B cell (primary cell): ENCODE results near the gene PYGO2. TPM values are rescaled to one million over a fixed set of nuclear protein-coding genes. Genes with fewer than 3 reads are reported as not detected.

ENCODE experiments used
- ATAC-seq: fragments of 200-7000 bp; cut with Tn5 transposase; one replicate; pipeline ENCODE4 v1.10.0; 2021; ENCODE audit warnings: low read depth, mild to moderate bottlenecking, moderate number of reproducible peaks, moderate library complexity
- CTCF ChIA-PET: fragments of 350-600 bp; sonication (Branson Sonifier 250); formaldehyde crosslinking; loops from one replicate; lab custom pipeline; 2021; ENCODE audit warnings: antibody characterized with exemption, inconsistent platforms; lab: Charles Lee
- POLR2A ChIA-PET: fragments of 350-600 bp; sonication (Branson Sonifier 250); formaldehyde crosslinking; loops from one replicate; lab custom pipeline; 2021; ENCODE audit warnings: antibody characterized with exemption; lab: Charles Lee
- DNase-seq: peaks from one replicate; pipeline ENCODE4 v3.0.0; 2013
- H2AFZ ChIP-seq: 2 replicates; pipeline ENCODE4 v1.6.1; 2012; ENCODE audit warnings: mild to moderate bottlenecking, low read depth, low read length; ENCODE audit not compliant: insufficient read depth, poor library complexity, severe bottlenecking
- H3K27ac ChIP-seq, 2 donors: 1 replicate in 1 of 2; 2 replicates in 1 of 2; pipeline ENCODE4 v1.5.1; 2012 to 2013; ENCODE audit warnings: low read length in 2 of 2, mild to moderate bottlenecking in 2 of 2, moderate library complexity in 1 of 2
- H3K27me3 ChIP-seq, 4 experiments: fragments of 200-600 bp in 1 of 4; sonication (generic) in 1 of 4; replicated peaks in 1 of 4; 1 replicate in 2 of 4; 2 replicates in 2 of 4; pipeline versions ENCODE4 v1.6.1 to v1.7.0; 2013 to 2016; ENCODE audit warnings: low read length in 3 of 4, mild to moderate bottlenecking in 2 of 4, mixed read lengths in 1 of 4, moderate library complexity in 1 of 4; ENCODE audit not compliant: insufficient read depth in 4 of 4, control insufficient read depth in 3 of 4; ENCODE audit errors: control extremely low read depth in 1 of 4
- H3K36me3 ChIP-seq, 2 experiments: replicated peaks in 1 of 2; 1 replicate in 1 of 2; 2 replicates in 1 of 2; pipeline versions ENCODE4 v1.6.1 to v1.7.1; 2013; ENCODE audit warnings: low read length in 1 of 2; ENCODE audit not compliant: insufficient read depth in 2 of 2, control insufficient read depth in 1 of 2; ENCODE audit errors: control extremely low read depth in 1 of 2, extremely low read depth in 1 of 2
- H3K4me1 ChIP-seq, 2 donors: fragments of 200-600 bp in 1 of 2; sonication (generic) in 1 of 2; 1 replicate in 1 of 2; 2 replicates in 1 of 2; pipeline versions ENCODE4 v1.5.1 to v1.6.1; 2013 to 2017; ENCODE audit warnings: low read length in 2 of 2; ENCODE audit not compliant: control insufficient read depth in 2 of 2, insufficient read depth in 2 of 2
- H3K4me2 ChIP-seq: replicated peaks from 2 replicates; pipeline ENCODE3; 2012; ENCODE audit warnings: mild to moderate bottlenecking, low read depth, low read length; ENCODE audit not compliant: poor library complexity, severe bottlenecking
- H3K4me3 ChIP-seq, 5 experiments: fragments of 200-600 bp in 1 of 5; sonication (generic) in 1 of 5; 1 replicate in 3 of 5; 2 replicates in 2 of 5; pipeline versions ENCODE4 v1.5.1 to v1.7.0; 2011 to 2016; ENCODE audit warnings: low read length in 4 of 5, mild to moderate bottlenecking in 4 of 5, low read depth in 2 of 5, control low read depth in 1 of 5, moderate library complexity in 1 of 5; ENCODE audit not compliant: insufficient read depth in 1 of 5; ENCODE audit errors: control extremely low read depth in 1 of 5, extremely low read depth in 1 of 5
- H3K79me2 ChIP-seq: fragments of 200-600 bp; sonication (generic); one replicate; pipeline ENCODE4 v1.6.0; 2016; ENCODE audit warnings: low read length; ENCODE audit not compliant: control insufficient read depth, insufficient read depth
- H3K9ac ChIP-seq: fragments of 200-600 bp; sonication (generic); 2 replicates; pipeline ENCODE4 v1.6.1; 2017; ENCODE audit warnings: mild to moderate bottlenecking, low read length, moderate library complexity
- H3K9me3 ChIP-seq, 3 donors: one replicate each; pipeline versions ENCODE4 v1.6.1 to v1.7.1; 2013; ENCODE audit warnings: low read length in 2 of 3; ENCODE audit not compliant: control insufficient read depth in 2 of 3, insufficient read depth in 1 of 3; ENCODE audit errors: control extremely low read depth in 1 of 3
- H4K20me1 ChIP-seq: 2 replicates; pipeline ENCODE4 v1.6.0; 2012; ENCODE audit warnings: mild to moderate bottlenecking, low read length; ENCODE audit not compliant: insufficient read depth, control insufficient read depth, poor library complexity, severe bottlenecking
- H3K27ac Mint-ChIP-seq: one replicate; pipeline ENCODE4 v1.8.0; 2021; ENCODE audit warnings: mixed read lengths
- H3K27me3 Mint-ChIP-seq: one replicate; pipeline ENCODE4 v1.8.0; 2021; ENCODE audit warnings: mixed read lengths
- H3K4me1 Mint-ChIP-seq: one replicate; pipeline ENCODE4 v1.8.0; 2021; ENCODE audit warnings: mixed read lengths
- H3K4me3 Mint-ChIP-seq: one replicate; pipeline ENCODE4 v1.8.0; 2021; ENCODE audit warnings: mixed read lengths
- H3K9me3 Mint-ChIP-seq: one replicate; pipeline ENCODE4 v1.8.0; 2022; ENCODE audit warnings: mixed read lengths; ENCODE audit not compliant: insufficient read depth
- CTCF ChIP-seq: fragments of 200-600 bp; IDR thresholded peaks from one replicate; pipeline ENCODE4 v1.8.0; 2022; ENCODE audit warnings: antibody characterized with exemption, mild to moderate bottlenecking
- EZH2 ChIP-seq: IDR thresholded peaks from 2 replicates; pipeline ENCODE4 v1.6.1; 2012; ENCODE audit warnings: borderline replicate concordance, low read depth, mild to moderate bottlenecking, moderate library complexity, low read length; ENCODE audit not compliant: insufficient read depth, poor library complexity, severe bottlenecking
- WGBS: methylation state at CpG from one replicate; pipeline ENCODE4 v1.1.5; 2013; ENCODE audit warnings: missing lambda C conversion rate; ENCODE audit not compliant: insufficient coverage; 5-methylcytosine and 5-hydroxymethylcytosine counted together
- intact Hi-C: fragments of 100-400 bp; cut with micrococcal nuclease; formaldehyde crosslinking; loops from one replicate; pipeline ENCODE4 v1.10.0; 2022
- polyA plus RNA-seq: library from polyadenylated mRNA; depleted of rRNA; stranded (reverse); fragments of >200 nt; gene quantifications from 2 replicates; pipeline ENCODE4 v1.2.3, GENCODE V29; 2012
- total RNA-seq, 2 donors: library from RNA; stranded (reverse); fragments of 120-200 nt in 1 of 2; gene quantifications; 1 replicate in 1 of 2; 2 replicates in 1 of 2; pipeline versions ENCODE4 v1.2.3 to v1.2.4, GENCODE V29; 2013 to 2022

Gene PYGO2
- total and polyA plus RNA-seq, 2 donors (not counting 1 experiment from before 2014, with no cell fraction given), result 22.2 to 52.7 TPM

- H3K9ac ChIP-seq, result peak overlapping the region; percentile 91
- peak overlapping the region; percentile 74 to 95 (median 86) for H3K4me3 ChIP-seq
- Mint-ChIP-seq H3K27ac (peak overlapping the region; percentile 96), H3K4me3 (peak overlapping the region; percentile 90), H3K4me1 (peaks cover 51% of the 10 kb centered on the region), H3K9me3 (no peaks in the 10 kb centered on the region), H3K27me3 (no peaks in the 10 kb centered on the region)
- peak overlapping the region; percentile 73 to 80 for H3K27ac ChIP-seq
- DNase-seq, result peak; percentile 98
- CTCF ChIA-PET, result interaction anchor here (0.8 to 18.4 kb wide), 8 partner anchors 12 to 83 kb away, joined by 3 to 295 read pairs (median 4); partner anchors contain the start of genes ADAM15, CKS1B and FLAD1
- H3K4me1 ChIP-seq, result peaks cover 41 to 50% of the 10 kb centered on the region in 2 donors
- intact Hi-C loops, result loop anchor here (1.0 to 5.0 kb wide), 8 partner anchors 15 to 675 kb away; partner anchors contain the start of genes ADAR, ATP8B2, EFNA4 and FLAD1
- H3K9me3 ChIP-seq, result no peaks in the 10 kb centered on the region
- POLR2A ChIA-PET, result interaction anchor here (0.6 to 7.4 kb wide), 7 partner anchors 13 to 322 kb away, joined by 3 to 74 read pairs (median 4); partner anchors contain the start of genes CKS1B and PMVK
- H3K27me3 ChIP-seq, result no peaks in the 10 kb centered on the region
- peak; percentile 81 for ATAC-seq
- peak overlapping the region; percentile 97 for H3K4me2 ChIP-seq
- no peak for TF ChIP-seq EZH2
- no peak for TF ChIP-seq CTCF
- peaks cover 9% of the 10 kb centered on the region for H4K20me1 ChIP-seq
- H2AFZ ChIP-seq, result peak overlapping the region; percentile 90
- WGBS, result under 1% methylated on average over 31 of the region's 38 CpGs
- H3K79me2 ChIP-seq, result peaks cover 42% of the 10 kb centered on the region
- H3K36me3 ChIP-seq, result no peaks in the 10 kb centered on the region
Measured at GRCh38 chr1:155001675-155002463, 40.3 kb upstream of the PYGO2 start.

GRCh38 chr1:155001425-155001674 lies 39.8 kb upstream of the PYGO2 start:
- Mint-ChIP-seq H3K27me3 (no peaks in the 10 kb centered on the region), H3K4me3 (peak overlapping the region; percentile 90), H3K27ac (peak overlapping the region; percentile 96), H3K4me1 (peaks cover 46% of the 10 kb centered on the region), H3K9me3 (no peaks in the 10 kb centered on the region)
- TF ChIP-seq EZH2 (no peak), CTCF (no peak)
- Histone ChIP-seq H3K79me2 (peaks cover 38% of the 10 kb centered on the region), H3K36me3 (no peaks in the 10 kb centered on the region), H3K4me1 (peaks cover 36 to 44% of the 10 kb centered on the region in 2 donors), H4K20me1 (peaks cover 4% of the 10 kb centered on the region), H3K9me3 (no peaks in the 10 kb centered on the region), H3K27ac (peak overlapping the region; percentile 73 to 80), H2AFZ (peak overlapping the region; percentile 90), H3K4me3 (peak overlapping the region; percentile 74 to 95 (median 86)), H3K4me2 (peak overlapping the region; percentile 97), H3K9ac (peak overlapping the region; percentile 91), H3K27me3 (no peaks in the 10 kb centered on the region)
- ChIA-PET CTCF (interaction anchor here (0.8 to 18.4 kb wide), 8 partner anchors 13 to 84 kb away, joined by 3 to 295 read pairs (median 4); partner anchors contain the start of genes ADAM15, CKS1B and FLAD1), POLR2A (interaction anchor here (0.6 to 7.4 kb wide), 5 partner anchors 14 to 65 kb away, joined by 3 to 74 read pairs (median 8); partner anchors contain the start of genes CKS1B and PMVK)
- intact Hi-C loops, result loop anchor here (1.0 to 5.0 kb wide), 5 partner anchors 61 to 674 kb away; partner anchors contain the start of genes ADAR, ATP8B2, EFNA4 and UBE2Q1
- DNase-seq (no peak), ATAC-seq (no peak)
- 0% methylated on average over 11 of the region's 11 CpGs for WGBS
